K562 (cell line): ENCODE results near the gene HMGCLL1.

ENCODE experiments used
- CBX8 ChIP-seq: fragments of 200-600 bp; sonication (generic); IDR thresholded peaks from 2 replicates; pipeline ENCODE4 v1.6.1; 2012; ENCODE audit warnings: borderline replicate concordance, mixed run types, low read depth, mild to moderate bottlenecking, moderate library complexity, mixed read lengths, low read length, control low read depth, inconsistent platforms; ENCODE audit not compliant: poor library complexity, severe bottlenecking; ENCODE audit errors: extremely low read depth
- MCM5 ChIP-seq: fragments of 450-650 bp; IDR thresholded peaks from 2 replicates; pipeline ENCODE4 v1.6.1; 2016; ENCODE audit warnings: low read depth
- NFRKB ChIP-seq: fragments of 450-650 bp; IDR thresholded peaks from 2 replicates; pipeline ENCODE4 v1.6.1; 2016; ENCODE audit warnings: low read depth
- NR1H2 ChIP-seq: sonication (generic); formaldehyde crosslinking; IDR thresholded peaks from 2 replicates; pipeline ENCODE4 v1.4.0; 2020; ENCODE audit warnings: mild to moderate bottlenecking, missing genetic modification reagents
- POLR2A ChIP-seq: fragments of 450-650 bp; conservative IDR thresholded peaks from 2 replicates; pipeline ENCODE4 v1.6.1; 2016
- POLR2AphosphoS5 ChIP-seq: IDR thresholded peaks from 2 replicates; pipeline ENCODE4 v1.6.1; 2011; ENCODE audit warnings: mild to moderate bottlenecking, low read depth, low read length, moderate library complexity; ENCODE audit not compliant: control insufficient read depth, insufficient read depth
- SPI1 ChIP-seq: IDR thresholded peaks from 2 replicates; pipeline ENCODE4 v1.6.1; 2011; ENCODE audit warnings: low read depth, low read length, control low read depth, borderline replicate concordance
- ZC3H11A ChIP-seq: IDR thresholded peaks from 2 replicates; pipeline ENCODE4 v1.6.1; 2012; ENCODE audit warnings: low read depth, low read length, improper control_type of control experiment
- ZKSCAN8 ChIP-seq: fragments of 200-800 bp; sonication (Bioruptor generic); IDR thresholded peaks from 2 replicates; pipeline ENCODE4 v1.6.1; 2016; ENCODE audit warnings: missing genetic modification characterization, missing compliant biosample characterization
- TF ChIP-seq, protein P1 (sequence below): fragments of 200-800 bp; sonication (Bioruptor generic); IDR thresholded peaks from 2 replicates; pipeline ENCODE4 v1.6.1; 2017; ENCODE audit warnings: missing genetic modification characterization, missing compliant biosample characterization

DNA sequence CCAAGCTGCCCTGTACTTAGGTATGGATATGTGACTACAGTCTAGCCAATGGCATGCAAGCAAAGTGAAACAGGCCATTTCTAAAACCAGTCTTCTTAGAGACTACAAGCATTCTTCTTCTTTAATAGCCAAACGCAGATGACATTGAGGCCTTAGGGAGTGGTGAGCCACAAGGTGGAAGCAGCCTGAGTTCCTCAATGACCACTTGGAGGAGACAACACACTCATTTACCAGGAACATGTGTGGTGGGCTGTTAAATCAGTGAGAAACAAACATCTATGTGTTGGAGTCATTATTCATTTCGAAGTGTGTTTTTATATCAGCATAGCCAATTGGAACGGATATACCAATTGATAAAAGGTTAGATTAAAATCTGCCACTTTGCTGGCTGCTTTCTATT lies 129.8 kb downstream of the HMGCLL1 start:
- TF ChIP-seq CBX8 (no peak), MCM5 (no peak), SPI1 (no peak), ZKSCAN8 (CRISPR knock-in tag) (no peak), POLR2AphosphoS5 (no peak), POLR2A (no peak), ZC3H11A (no peak), NR1H2 (CRISPR knock-in tag) (no peak), NFRKB (no peak)
- TF ChIP-seq, protein P1, sequence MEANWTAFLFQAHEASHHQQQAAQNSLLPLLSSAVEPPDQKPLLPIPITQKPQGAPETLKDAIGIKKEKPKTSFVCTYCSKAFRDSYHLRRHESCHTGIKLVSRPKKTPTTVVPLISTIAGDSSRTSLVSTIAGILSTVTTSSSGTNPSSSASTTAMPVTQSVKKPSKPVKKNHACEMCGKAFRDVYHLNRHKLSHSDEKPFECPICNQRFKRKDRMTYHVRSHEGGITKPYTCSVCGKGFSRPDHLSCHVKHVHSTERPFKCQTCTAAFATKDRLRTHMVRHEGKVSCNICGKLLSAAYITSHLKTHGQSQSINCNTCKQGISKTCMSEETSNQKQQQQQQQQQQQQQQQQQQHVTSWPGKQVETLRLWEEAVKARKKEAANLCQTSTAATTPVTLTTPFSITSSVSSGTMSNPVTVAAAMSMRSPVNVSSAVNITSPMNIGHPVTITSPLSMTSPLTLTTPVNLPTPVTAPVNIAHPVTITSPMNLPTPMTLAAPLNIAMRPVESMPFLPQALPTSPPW (CRISPR knock-in tag), result no peak
